Embryonic facial prominence (tissue), 1 donor: ENCODE data around the gene ADGRV1.
A peak's percentile ranks its signal among the peaks of the same experiment; 100 is the strongest.

Experiments used
- DNase-seq: peaks from one replicate; pipeline ENCODE4 v3.0.0-alpha.2; 2016; ENCODE audit errors: extremely low spot score

The ADGRV1 gene

GRCh38 chr5:90558344-90559192, at the start of gene ADGRV1:
TSS of gene ADGRV1 (plus strand) at chr5:90558797. CDS start at chr5:90558896, 99 bp downstream.
- no peak for DNase-seq

GRCh38 chr5:90510438-90510837, 48.2 kb upstream of the ADGRV1 start:
- no peak for DNase-seq

GRCh38 chr5:90514520-90514919, 44.1 kb upstream of the ADGRV1 start:
- DNase-seq = no peak

GRCh38 chr5:90518661-90519060, 39.9 kb upstream of the ADGRV1 start:
- no peak for DNase-seq

GRCh38 chr5:90519081-90519480, 39.5 kb upstream of the ADGRV1 start:
- no peak for DNase-seq

GRCh38 chr5:90528601-90529193, 29.9 kb upstream of the ADGRV1 start:
- DNase-seq = peak; percentile 35

GRCh38 chr5:90529194-90529938, 29.2 kb upstream of the ADGRV1 start, which contains the start of gene LYSMD3:
TSS of gene LYSMD3 (minus strand) at chr5:90529584. CDS start at chr5:90525289, 4,295 bp downstream.
- DNase-seq = peak; percentile 80

- DNase-seq = peak; percentile 25
Observed at GRCh38 chr5:90529939-90530677, 28.5 kb upstream of the ADGRV1 start.

- no peak for DNase-seq
Observed at GRCh38 chr5:90530736-90531487, 27.7 kb upstream of the ADGRV1 start.

GRCh38 chr5:90533794-90534193, 24.8 kb upstream of the ADGRV1 start:
- no peak for DNase-seq

GRCh38 chr5:90534922-90535321, 23.7 kb upstream of the ADGRV1 start:
- DNase-seq = no peak

- DNase-seq = no peak
Observed at GRCh38 chr5:90542827-90543519, 15.6 kb upstream of the ADGRV1 start.

GRCh38 chr5:90545511-90545910, 13.1 kb upstream of the ADGRV1 start:
- DNase-seq = no peak

- DNase-seq = no peak
Observed at GRCh38 chr5:90546216-90546837, 12.3 kb upstream of the ADGRV1 start.

- DNase-seq = no peak
Observed at GRCh38 chr5:90547072-90547536, 11.5 kb upstream of the ADGRV1 start.

- no peak for DNase-seq
Observed at GRCh38 chr5:90548069-90548593, 10.5 kb upstream of the ADGRV1 start.

- DNase-seq = no peak
Observed at GRCh38 chr5:90549223-90549622, 9.4 kb upstream of the ADGRV1 start.

- no peak for DNase-seq
Observed at GRCh38 chr5:90549729-90550275, 8.8 kb upstream of the ADGRV1 start.

GRCh38 chr5:90550963-90551362, 7.6 kb upstream of the ADGRV1 start:
- DNase-seq = no peak
